GM12878 (cell line): ENCODE measurements around the gene TLCD3B. TPM values are rescaled to one million over a fixed set of nuclear protein-coding genes. Genes with fewer than 3 reads are reported as not detected.

Experiments used
- ATAC-seq: fragments of 200-7000 bp; cut with Tn5 transposase; 3 replicates; pipeline ENCODE4 v1.9.1; 2020; ENCODE audit warnings: mild to moderate bottlenecking, moderate library complexity
- BruUV-seq: library from RNA; stranded (reverse); fragments of 400-500 nt; replicated peaks from 2 replicates; lab custom pipeline; 2021; lab: Mats Ljungman, UMichigan
- CTCF ChIA-PET: fragments of 300-600 bp; sonication (Branson Sonifier 250); formaldehyde crosslinking; extraction: SDS; loops from one replicate; lab custom pipeline; 2021; ENCODE audit warnings: inconsistent platforms; lab: Yijun Ruan, JAX
- POLR2A ChIA-PET: fragments of 350-600 bp; formaldehyde crosslinking; extraction: SDS; loops from one replicate; lab custom pipeline; 2021; ENCODE audit warnings: inconsistent platforms; lab: Charles Lee
- RAD21 ChIA-PET: fragments of 300-600 bp; sonication (Branson Sonifier 250); formaldehyde crosslinking; loops from one replicate; lab custom pipeline; 2023; ENCODE audit warnings: antibody characterized with exemption; ENCODE audit not compliant: unreplicated experiment; lab: Charles Lee
- SMC1A ChIA-PET: fragments of 300-600 bp; sonication (Branson Sonifier 250); formaldehyde crosslinking; loops from one replicate; lab custom pipeline; 2023; ENCODE audit not compliant: unreplicated experiment, uncharacterized antibody; lab: Charles Lee
- DNase-seq: peaks from one replicate; pipeline ENCODE4 v3.0.0-alpha.2; 2011; ENCODE audit warnings: low read depth, low spot score
- FAIRE-seq: peaks from 3 replicates; lab custom pipeline; 2011; peaks lifted over from hg19 to GRCh38; lab: Jason Lieb, UNC
- H2AFZ ChIP-seq: 2 replicates; pipeline ENCODE4 v1.6.0; 2011; ENCODE audit warnings: low read depth, low read length, control low read depth; ENCODE audit not compliant: control insufficient read depth
- H3K27ac ChIP-seq: 2 replicates; pipeline ENCODE4 v1.5.1; 2011; ENCODE audit warnings: control low read depth; ENCODE audit not compliant: control insufficient read depth, insufficient read depth
- H3K27me3 ChIP-seq, 2 experiments: replicated peaks in 1 of 2; 2 replicates each; pipeline versions ENCODE4 v1.6.0 to v1.6.1; 2011; ENCODE audit warnings: low read length in 1 of 2; ENCODE audit not compliant: control insufficient read depth in 2 of 2, insufficient read depth in 2 of 2
- H3K36me3 ChIP-seq, 2 experiments: 2 replicates each; pipeline ENCODE4 v1.5.1; 2011; ENCODE audit warnings: low read length in 1 of 2; ENCODE audit not compliant: control insufficient read depth in 2 of 2, insufficient read depth in 2 of 2
- H3K4me1 ChIP-seq: 2 replicates; pipeline ENCODE4 v1.6.1; 2011; ENCODE audit warnings: mild to moderate bottlenecking, low read length, moderate library complexity, mixed read lengths; ENCODE audit not compliant: control insufficient read depth, insufficient read depth
- H3K4me2 ChIP-seq: 2 replicates; pipeline ENCODE4 v1.6.0; 2011; ENCODE audit warnings: control low read depth; ENCODE audit not compliant: control insufficient read depth, insufficient read depth
- H3K4me3 ChIP-seq: fragments of 200-600 bp; sonication (generic); 2 replicates; pipeline ENCODE4 v1.5.1; 2016
- H3K79me2 ChIP-seq: 2 replicates; pipeline ENCODE4 v1.6.0; 2011; ENCODE audit warnings: low read length; ENCODE audit not compliant: control insufficient read depth, insufficient read depth
- H3K9ac ChIP-seq: 2 replicates; pipeline ENCODE4 v1.8.0; 2011; ENCODE audit warnings: low read length, control low read depth, mixed read lengths; ENCODE audit not compliant: control insufficient read depth, insufficient read depth
- H3K9me3 ChIP-seq: replicated peaks from 3 replicates; pipeline ENCODE4 v1.5.1; 2011; ENCODE audit warnings: mild to moderate bottlenecking, low read length; ENCODE audit not compliant: control insufficient read depth, insufficient read depth
- H4K20me1 ChIP-seq: 2 replicates; pipeline ENCODE4 v1.6.0; 2011; ENCODE audit not compliant: control insufficient read depth, insufficient read depth
- EGR1 ChIP-seq, 2 experiments: IDR thresholded peaks; 1 replicate in 1 of 2; 2 replicates in 1 of 2; pipeline ENCODE4 v1.6.1; 2011 to 2012; ENCODE audit warnings: low read depth in 2 of 2, low read length in 2 of 2, borderline replicate concordance in 1 of 2, mild to moderate bottlenecking in 1 of 2, moderate library complexity in 1 of 2
- NR2F1 ChIP-seq: fragments of 450-650 bp; conservative IDR thresholded peaks from 2 replicates; pipeline ENCODE4 v1.6.1; 2017; ENCODE audit warnings: mild to moderate bottlenecking
- POLR2A ChIP-seq: IDR thresholded peaks from 2 replicates; pipeline ENCODE4 v1.6.1; 2011; ENCODE audit warnings: low read depth, mild to moderate bottlenecking, low read length
- STAT3 ChIP-seq: IDR thresholded peaks from 2 replicates; pipeline ENCODE4 v1.6.1; 2011; ENCODE audit warnings: low read depth, low read length, improper control_type of control experiment
- TBL1XR1 ChIP-seq: IDR thresholded peaks from 2 replicates; pipeline ENCODE4 v1.6.1; 2012; ENCODE audit warnings: low read depth, low read length, improper control_type of control experiment
- WGBS: methylation state at CpG from one replicate; pipeline ENCODE4 v1.1.6; 2016; ENCODE audit warnings: low lambda C conversion rate; ENCODE audit not compliant: insufficient replicate concordance, insufficient coverage; ENCODE audit errors: missing lambda C conversion rate; 5-methylcytosine and 5-hydroxymethylcytosine counted together
- in situ Hi-C: fragments of 300-500 bp; cut with MboI; formaldehyde crosslinking; loops from 9 replicates; pipeline ENCODE4 v1.14.3; 2018; ENCODE audit warnings: mixed read lengths
- intact Hi-C: fragments of 100-400 bp; cut with micrococcal nuclease; formaldehyde crosslinking; loops from one replicate; pipeline ENCODE4 v1.14.2; 2022; ENCODE audit not compliant: unreplicated experiment
- polyA plus RNA-seq, 11 experiments: library from polyadenylated mRNA; depleted of rRNA in 4 of 11; unstranded in 6 of 11; stranded (reverse) in 5 of 11; fragments of >200 nt; fragmentation: Nextera tagmentation in 4 of 11; fragmentation: Illumina TruSeq in 1 of 11; extraction: Ambion mirVana in 4 of 11; extraction: Trizol in 1 of 11; gene quantifications; 1 replicate in 1 of 11; 2 replicates in 10 of 11; pipeline versions ENCODE4 v1.2.1 to v1.2.3, GENCODE V29; 2011 to 2016; ENCODE audit warnings: inconsistent platforms in 2 of 11, missing spikeins in 2 of 11, low read depth in 1 of 11
- total RNA-seq, 4 experiments: library from RNA; depleted of rRNA in 3 of 4; stranded (reverse); fragments of >200 nt in 3 of 4; fragmentation: Illumina TruSeq in 1 of 4; extraction: Trizol in 1 of 4; gene quantifications; 2 replicates each; pipeline versions ENCODE4 v1.2.1 to v1.2.3, GENCODE V29; 2013 to 2021
- TF ChIP-seq, protein P1 (sequence below): fragments of 450-650 bp; conservative IDR thresholded peaks from 2 replicates; pipeline ENCODE4 v1.6.1; 2017; ENCODE audit warnings: mild to moderate bottlenecking, moderate library complexity
- TF ChIP-seq, protein P2 (sequence below): IDR thresholded peaks from 2 replicates; pipeline ENCODE4 v1.6.1; 2012; ENCODE audit warnings: low read depth, low read length, improper control_type of control experiment
- TF ChIP-seq, protein P3 (sequence below): fragments of 150-350 bp; IDR thresholded peaks from 2 replicates; pipeline ENCODE4 v1.6.1; 2014; ENCODE audit warnings: mild to moderate bottlenecking, low read depth, low read length
- TF ChIP-seq, protein P4 (sequence below): IDR thresholded peaks from 2 replicates; pipeline ENCODE4 v1.6.1; 2012; ENCODE audit warnings: low read length, inconsistent platforms

TLCD3B gene
- total and polyA plus RNA-seq, 10 of the 15 experiments (the other 5 are each of a cell fraction or from before 2014, with no cell fraction given), result 0.05 to 0.51 (median 0.18) TPM; not detected in 4

DNA sequence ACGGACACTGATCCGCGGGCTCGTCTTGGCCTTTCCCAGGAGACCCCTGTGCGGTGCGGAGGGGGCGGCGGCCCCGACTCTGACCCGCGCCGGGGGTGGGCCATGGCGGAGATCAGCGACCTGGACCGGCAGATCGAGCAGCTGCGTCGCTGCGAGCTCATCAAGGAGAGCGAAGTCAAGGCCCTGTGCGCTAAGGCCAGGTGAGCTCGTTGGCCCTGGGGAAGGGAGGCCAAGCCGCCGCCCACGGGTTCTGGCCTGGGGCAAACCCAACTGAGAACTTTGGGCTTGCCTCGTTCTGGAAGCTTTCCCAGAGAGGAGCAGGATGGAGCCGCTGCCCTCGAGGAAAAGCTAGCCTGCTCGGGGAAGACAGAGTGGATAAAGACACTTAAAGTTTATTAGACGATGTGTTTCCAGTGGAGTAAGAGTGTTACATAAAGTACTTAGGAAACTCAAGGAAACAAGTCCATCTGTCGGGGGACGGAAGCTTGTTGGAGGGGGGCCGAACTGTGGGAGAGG is 45.3 kb upstream of the TLCD3B start:
- in situ Hi-C loops, result loop anchor here (25.0 kb wide), 1 partner anchor 1811 kb away; no protein-coding TSS in a partner anchor
- SMC1A ChIA-PET, result interaction anchor here (1.0 to 1.1 kb wide), 4 partner anchors 13 to 45 kb away, joined by 3 to 10 read pairs (median 3); partner anchors contain the start of gene TBX6

More for the DNA sequence above, 45.3 kb upstream of the TLCD3B start:
- H4K20me1 ChIP-seq, result 0 out of 2 replicates have a peak, but pooled peaks cover 2% of the 10 kb centered on the region
- peaks cover 40% of the 10 kb centered on the region for H3K79me2 ChIP-seq
- ChIA-PET RAD21 (interaction anchor here (3.2 kb wide), 1 partner anchor 16 kb away, joined by 10 read pairs; the partner anchor contains the start of gene TBX6), CTCF (interaction anchor here (0.7 to 3.6 kb wide), 5 partner anchors 10 to 265 kb away, joined by 3 to 30 read pairs (median 4); partner anchors contain the start of genes ALDOA and TBX6), POLR2A (interaction anchor here (0.5 to 3.8 kb wide), 5 partner anchors 11 to 107 kb away, joined by 3 to 35 read pairs (median 4); partner anchors contain the start of genes ALDOA, CORO1A, TBX6 and YPEL3)
- no peak for FAIRE-seq
- H2AFZ ChIP-seq, result no peak overlapping the region
- peak overlapping the region; percentile 92 for H3K4me3 ChIP-seq
- peak; percentile 58 for ATAC-seq
- no peaks in the 10 kb centered on the region for H3K9me3 ChIP-seq
- BruUV-seq, result no TSS peak
- H3K36me3 ChIP-seq, result peaks cover 11 to 13% of the 10 kb centered on the region in 2 experiments
- TF ChIP-seq, protein P1, sequence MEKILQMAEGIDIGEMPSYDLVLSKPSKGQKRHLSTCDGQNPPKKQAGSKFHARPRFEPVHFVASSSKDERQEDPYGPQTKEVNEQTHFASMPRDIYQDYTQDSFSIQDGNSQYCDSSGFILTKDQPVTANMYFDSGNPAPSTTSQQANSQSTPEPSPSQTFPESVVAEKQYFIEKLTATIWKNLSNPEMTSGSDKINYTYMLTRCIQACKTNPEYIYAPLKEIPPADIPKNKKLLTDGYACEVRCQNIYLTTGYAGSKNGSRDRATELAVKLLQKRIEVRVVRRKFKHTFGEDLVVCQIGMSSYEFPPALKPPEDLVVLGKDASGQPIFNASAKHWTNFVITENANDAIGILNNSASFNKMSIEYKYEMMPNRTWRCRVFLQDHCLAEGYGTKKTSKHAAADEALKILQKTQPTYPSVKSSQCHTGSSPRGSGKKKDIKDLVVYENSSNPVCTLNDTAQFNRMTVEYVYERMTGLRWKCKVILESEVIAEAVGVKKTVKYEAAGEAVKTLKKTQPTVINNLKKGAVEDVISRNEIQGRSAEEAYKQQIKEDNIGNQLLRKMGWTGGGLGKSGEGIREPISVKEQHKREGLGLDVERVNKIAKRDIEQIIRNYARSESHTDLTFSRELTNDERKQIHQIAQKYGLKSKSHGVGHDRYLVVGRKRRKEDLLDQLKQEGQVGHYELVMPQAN, result 0 out of 2 replicates have a peak, but pooled peaks have one; percentile 12
- TF ChIP-seq, protein P2, sequence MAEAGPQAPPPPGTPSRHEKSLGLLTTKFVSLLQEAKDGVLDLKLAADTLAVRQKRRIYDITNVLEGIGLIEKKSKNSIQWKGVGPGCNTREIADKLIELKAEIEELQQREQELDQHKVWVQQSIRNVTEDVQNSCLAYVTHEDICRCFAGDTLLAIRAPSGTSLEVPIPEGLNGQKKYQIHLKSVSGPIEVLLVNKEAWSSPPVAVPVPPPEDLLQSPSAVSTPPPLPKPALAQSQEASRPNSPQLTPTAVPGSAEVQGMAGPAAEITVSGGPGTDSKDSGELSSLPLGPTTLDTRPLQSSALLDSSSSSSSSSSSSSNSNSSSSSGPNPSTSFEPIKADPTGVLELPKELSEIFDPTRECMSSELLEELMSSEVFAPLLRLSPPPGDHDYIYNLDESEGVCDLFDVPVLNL, result no peak
- TF ChIP-seq, protein P3, sequence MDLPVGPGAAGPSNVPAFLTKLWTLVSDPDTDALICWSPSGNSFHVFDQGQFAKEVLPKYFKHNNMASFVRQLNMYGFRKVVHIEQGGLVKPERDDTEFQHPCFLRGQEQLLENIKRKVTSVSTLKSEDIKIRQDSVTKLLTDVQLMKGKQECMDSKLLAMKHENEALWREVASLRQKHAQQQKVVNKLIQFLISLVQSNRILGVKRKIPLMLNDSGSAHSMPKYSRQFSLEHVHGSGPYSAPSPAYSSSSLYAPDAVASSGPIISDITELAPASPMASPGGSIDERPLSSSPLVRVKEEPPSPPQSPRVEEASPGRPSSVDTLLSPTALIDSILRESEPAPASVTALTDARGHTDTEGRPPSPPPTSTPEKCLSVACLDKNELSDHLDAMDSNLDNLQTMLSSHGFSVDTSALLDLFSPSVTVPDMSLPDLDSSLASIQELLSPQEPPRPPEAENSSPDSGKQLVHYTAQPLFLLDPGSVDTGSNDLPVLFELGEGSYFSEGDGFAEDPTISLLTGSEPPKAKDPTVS, result no peak
- TF ChIP-seq STAT3, result no peak
- TF ChIP-seq POLR2A, result no peak
- no peak for TF ChIP-seq TBL1XR1
- TF ChIP-seq NR2F1, result 0 out of 2 replicates have a peak, but pooled peaks have one; percentile 14
- 0 out of 3 replicates have a peak, but pooled peaks of 1 of the 2 experiments have one; percentile 5 for TF ChIP-seq EGR1 (IDR thresholded peaks at IDR 0.05; ENCODE audit: borderline replicate concordance in 1 of 2, low read depth in 2 of 2, low read length in 2 of 2)
- TF ChIP-seq, protein P4, sequence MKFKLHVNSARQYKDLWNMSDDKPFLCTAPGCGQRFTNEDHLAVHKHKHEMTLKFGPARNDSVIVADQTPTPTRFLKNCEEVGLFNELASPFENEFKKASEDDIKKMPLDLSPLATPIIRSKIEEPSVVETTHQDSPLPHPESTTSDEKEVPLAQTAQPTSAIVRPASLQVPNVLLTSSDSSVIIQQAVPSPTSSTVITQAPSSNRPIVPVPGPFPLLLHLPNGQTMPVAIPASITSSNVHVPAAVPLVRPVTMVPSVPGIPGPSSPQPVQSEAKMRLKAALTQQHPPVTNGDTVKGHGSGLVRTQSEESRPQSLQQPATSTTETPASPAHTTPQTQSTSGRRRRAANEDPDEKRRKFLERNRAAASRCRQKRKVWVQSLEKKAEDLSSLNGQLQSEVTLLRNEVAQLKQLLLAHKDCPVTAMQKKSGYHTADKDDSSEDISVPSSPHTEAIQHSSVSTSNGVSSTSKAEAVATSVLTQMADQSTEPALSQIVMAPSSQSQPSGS, result no peak
- TF ChIP-seq, all 136 proteins: peak for 3
- DNase-seq, result no peak
- Histone ChIP-seq H3K4me2 (peak overlapping the region; percentile 98), H3K27me3 (no peaks in the 10 kb centered on the region), H3K27ac (peak overlapping the region; percentile 84), H3K9ac (peak overlapping the region; percentile 97), H3K4me1 (peaks cover 10% of the 10 kb centered on the region)
- 1% methylated on average over 33 of the region's 33 CpGs for WGBS
- intact Hi-C loops, result no loop called here
